ENCODE results near the gene OXA1L. TPM values are rescaled to one million over a fixed set of nuclear protein-coding genes. Genes with fewer than 3 reads are reported as not detected.

OXA1L gene
- total RNA-seq, 2 donors from 2014 or later, result 93.0 to 96.1 TPM

DNA sequence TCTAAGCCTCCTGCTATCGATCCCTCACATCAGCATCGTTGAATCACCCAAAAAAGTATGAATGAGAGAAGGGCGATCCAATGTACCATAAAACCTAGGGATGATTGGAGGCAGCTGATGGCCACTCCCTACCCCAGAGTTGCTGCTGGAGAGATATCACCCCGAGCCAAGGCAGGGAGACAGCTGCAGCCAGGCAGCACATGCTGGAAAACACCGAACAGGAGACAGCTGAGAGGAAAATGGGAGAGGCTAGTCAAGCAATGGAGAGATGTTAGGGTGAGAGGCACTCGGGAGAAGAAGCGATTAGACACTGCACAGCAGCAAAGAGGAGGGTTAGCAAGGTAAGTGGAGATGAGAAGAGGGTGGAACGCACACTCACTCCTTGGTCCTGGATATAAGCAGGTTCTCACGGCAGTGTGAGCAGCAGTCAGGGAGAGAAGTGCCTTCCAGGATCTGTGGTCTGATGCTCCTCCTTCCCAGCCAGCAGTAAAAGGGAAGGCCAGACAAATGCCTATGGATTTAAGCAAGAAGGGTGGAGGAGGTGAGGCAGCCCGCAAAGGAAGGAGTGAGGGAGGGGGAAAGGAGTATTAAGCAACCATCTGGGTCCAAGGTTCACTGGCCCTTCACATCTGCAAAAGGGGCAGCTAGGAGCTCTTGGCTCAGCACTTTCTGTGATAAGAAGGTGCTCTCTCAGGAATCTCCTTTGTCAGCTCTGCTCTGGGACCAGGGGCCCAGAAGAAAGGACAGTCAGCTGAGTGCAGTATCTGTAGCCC, 48.6 kb downstream of the OXA1L start, which contains the start of gene SLC7A7:
SLC7A7 (minus strand) TSS at position 495 of the 773 bp plus-strand sequence. CDS start 2,037 bp downstream, outside the sequence.
- Histone ChIP-seq H3K4me3 (peak within 1 kb of the TSS in 1 of 2 donors; percentile 7), H3K9me3 (no peaks in the 10 kb centered on the region), H3K27me3 (no peaks in the 10 kb centered on the region), H3K27ac (peak within 1 kb of the TSS in 1 of 2 donors; percentile 16), H3K36me3 (no peaks in the 10 kb centered on the region), H3K4me1 (peaks cover 0 to 20% of the 10 kb centered on the region in 2 donors)
- DNase-seq (ENCODE audit: low spot score), result no peak
- TF ChIP-seq, protein P1, sequence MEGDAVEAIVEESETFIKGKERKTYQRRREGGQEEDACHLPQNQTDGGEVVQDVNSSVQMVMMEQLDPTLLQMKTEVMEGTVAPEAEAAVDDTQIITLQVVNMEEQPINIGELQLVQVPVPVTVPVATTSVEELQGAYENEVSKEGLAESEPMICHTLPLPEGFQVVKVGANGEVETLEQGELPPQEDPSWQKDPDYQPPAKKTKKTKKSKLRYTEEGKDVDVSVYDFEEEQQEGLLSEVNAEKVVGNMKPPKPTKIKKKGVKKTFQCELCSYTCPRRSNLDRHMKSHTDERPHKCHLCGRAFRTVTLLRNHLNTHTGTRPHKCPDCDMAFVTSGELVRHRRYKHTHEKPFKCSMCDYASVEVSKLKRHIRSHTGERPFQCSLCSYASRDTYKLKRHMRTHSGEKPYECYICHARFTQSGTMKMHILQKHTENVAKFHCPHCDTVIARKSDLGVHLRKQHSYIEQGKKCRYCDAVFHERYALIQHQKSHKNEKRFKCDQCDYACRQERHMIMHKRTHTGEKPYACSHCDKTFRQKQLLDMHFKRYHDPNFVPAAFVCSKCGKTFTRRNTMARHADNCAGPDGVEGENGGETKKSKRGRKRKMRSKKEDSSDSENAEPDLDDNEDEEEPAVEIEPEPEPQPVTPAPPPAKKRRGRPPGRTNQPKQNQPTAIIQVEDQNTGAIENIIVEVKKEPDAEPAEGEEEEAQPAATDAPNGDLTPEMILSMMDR (IDR thresholded peaks at IDR 0.05), result no peak

DNA sequence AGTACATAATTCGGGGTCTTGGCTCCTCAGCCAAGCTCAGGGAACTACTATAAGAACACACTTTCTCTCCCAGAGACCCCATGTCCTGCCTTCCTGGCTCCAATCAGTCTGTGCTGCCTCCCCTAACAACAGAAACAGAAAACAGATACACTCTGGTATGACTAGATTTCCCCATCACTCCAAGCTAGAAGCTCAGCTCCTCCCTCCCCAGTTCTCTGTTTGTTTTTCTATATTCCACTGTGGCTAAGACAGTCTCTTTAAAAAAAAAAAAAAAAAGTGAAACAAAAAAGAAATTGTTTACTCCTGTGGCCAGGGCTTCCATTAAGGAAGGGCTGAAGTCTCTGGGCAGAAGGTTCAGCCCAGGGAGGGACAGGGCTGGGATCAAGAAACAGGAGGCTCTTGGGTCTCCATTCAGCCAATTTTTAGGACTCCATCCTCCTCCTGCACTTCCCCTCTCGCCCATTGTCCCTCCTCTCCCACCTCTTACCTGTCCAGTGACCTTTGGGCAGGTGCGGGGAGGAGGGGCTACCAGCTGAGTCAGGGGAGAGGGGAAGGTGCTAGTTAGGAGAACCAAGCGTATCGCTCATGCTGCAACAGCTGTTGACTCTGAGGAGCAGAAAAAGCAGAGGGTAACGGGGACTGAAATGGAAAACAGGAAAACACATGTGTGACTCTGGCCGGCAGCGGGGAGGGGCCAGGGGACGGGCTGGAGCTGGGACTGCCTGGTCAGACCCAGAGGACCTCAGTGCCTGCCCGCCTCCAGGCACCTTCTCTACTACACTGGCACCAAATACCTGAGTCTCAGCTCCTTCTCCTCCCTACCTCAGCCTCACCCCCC, 52.9 kb downstream of the OXA1L start:
- no peaks in the 10 kb centered on the region for H3K27me3 ChIP-seq
- DNase-seq (ENCODE audit: low spot score), result no peak
- peaks cover 0 to 34% of the 10 kb centered on the region in 2 donors for H3K4me1 ChIP-seq
- H3K9me3 ChIP-seq, result no peaks in the 10 kb centered on the region
- TF ChIP-seq, protein P1 (IDR thresholded peaks at IDR 0.05), result no peak
- H3K4me3 ChIP-seq, result peak overlapping the region in 1 of 2 donors; percentile 39
- H3K36me3 ChIP-seq, result no peaks in the 10 kb centered on the region
- peak overlapping the region; percentile 28 to 59 for H3K27ac ChIP-seq

DNA sequence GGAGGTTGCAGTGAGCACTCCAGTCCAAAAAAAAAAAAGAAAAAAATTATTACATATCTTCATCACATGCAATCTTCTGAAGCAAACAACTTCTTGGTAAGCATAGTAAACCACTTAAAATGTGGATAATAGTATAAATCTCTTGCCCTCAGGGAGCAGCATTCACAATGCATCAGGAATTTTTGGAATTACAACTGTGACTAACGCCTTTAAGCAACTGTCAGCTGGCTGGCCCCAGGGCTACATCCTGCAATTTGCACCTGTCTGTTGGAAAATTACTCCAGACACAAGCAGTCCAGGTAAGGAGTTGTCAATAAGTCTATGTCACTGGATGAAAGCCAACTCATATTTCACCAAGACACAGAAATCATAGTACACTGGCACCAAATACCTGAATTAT, 54.2 kb downstream of the OXA1L start:
- no peak for DNase-seq (ENCODE audit: low spot score)
- TF ChIP-seq, protein P1 (IDR thresholded peaks at IDR 0.05), result no peak
- no peaks in the 10 kb centered on the region for H3K9me3 ChIP-seq
- no peak overlapping the region for H3K27ac ChIP-seq
- H3K36me3 ChIP-seq, result no peaks in the 10 kb centered on the region
- H3K4me3 ChIP-seq, result no peak overlapping the region
- H3K4me1 ChIP-seq, result peaks cover 0 to 34% of the 10 kb centered on the region in 2 donors
- no peaks in the 10 kb centered on the region for H3K27me3 ChIP-seq

DNA sequence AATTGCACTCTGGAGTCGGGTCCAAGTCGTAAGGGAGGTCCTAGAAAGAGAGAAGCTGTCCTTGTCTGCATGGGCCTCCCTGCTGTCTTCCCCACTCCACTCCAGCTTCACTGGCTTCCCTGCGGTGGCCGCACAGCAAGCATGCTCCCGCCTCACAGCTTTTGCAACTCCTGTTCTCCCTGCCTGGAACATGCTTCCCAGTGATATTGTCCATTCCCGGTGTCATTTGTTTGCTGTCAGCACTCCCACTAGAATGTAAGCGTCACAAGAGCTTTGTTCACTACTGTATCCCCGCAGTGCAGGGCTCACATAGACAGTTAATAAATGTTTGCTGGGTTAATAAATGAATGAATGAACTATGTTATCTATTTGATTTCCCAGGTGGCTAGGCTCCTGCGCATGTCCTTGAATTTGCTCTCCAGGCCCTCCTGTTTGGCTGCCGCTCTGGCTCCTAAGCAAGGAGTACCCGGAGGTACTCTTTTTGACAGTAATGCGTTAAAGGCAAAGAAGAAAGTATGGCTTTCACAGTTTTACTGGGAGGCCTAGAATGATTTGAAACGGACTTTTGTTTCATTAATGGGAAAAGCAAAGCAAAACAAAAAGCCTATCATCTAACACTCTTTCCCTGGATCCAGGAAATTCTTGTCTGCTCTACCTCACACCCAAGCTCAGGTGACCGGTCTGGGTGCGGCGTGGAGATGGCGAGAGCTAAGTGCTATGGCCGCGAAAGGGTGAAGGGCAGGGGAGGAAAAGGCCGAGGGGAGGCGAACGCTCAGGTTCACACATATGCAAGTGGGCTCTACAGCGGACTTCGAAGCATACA, 54.9 kb downstream of the OXA1L start:
- Histone ChIP-seq H3K4me1 (peaks cover 0 to 34% of the 10 kb centered on the region in 2 donors), H3K4me3 (no peak overlapping the region), H3K27me3 (no peaks in the 10 kb centered on the region), H3K36me3 (no peaks in the 10 kb centered on the region), H3K27ac (no peak overlapping the region), H3K9me3 (no peaks in the 10 kb centered on the region)
- TF ChIP-seq, protein P1 (IDR thresholded peaks at IDR 0.05), result no peak
- DNase-seq (ENCODE audit: low spot score), result no peak

DNA sequence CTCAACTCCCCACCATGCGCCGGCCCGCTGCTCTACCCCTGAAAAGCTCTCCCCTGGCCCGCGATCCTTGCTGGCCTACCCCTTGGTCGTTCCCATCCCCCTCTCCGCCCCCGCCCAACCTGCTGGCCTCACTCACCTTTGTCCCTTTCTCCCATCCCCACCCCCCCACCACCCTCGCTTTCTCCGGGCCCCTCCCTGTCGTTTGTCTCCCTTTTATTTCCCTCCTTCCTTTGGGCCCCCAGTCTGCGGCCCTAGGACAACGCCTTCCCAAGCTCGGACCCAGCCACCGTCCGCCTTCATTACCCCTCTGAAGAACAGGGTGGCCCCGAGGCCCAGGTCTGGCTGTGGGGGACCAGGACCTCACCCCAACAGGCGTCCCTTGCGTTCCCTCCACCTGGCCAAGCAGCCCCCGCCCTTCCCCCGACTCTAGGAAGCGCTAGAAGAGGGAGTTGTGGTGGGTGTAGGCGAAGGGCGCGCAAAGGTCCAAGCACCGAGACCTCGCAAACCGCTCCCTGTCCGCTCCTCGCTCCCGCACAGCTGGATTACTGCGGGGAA, 55.6 kb downstream of the OXA1L start:
- Histone ChIP-seq H3K27me3 (no peaks in the 10 kb centered on the region), H3K4me1 (peaks cover 0 to 34% of the 10 kb centered on the region in 2 donors), H3K4me3 (peak overlapping the region; percentile 23 to 46), H3K36me3 (no peaks in the 10 kb centered on the region), H3K27ac (peak overlapping the region; percentile 25 to 32), H3K9me3 (no peaks in the 10 kb centered on the region)
- DNase-seq (ENCODE audit: low spot score), result no peak
- TF ChIP-seq, protein P1 (IDR thresholded peaks at IDR 0.05), result no peak
